ENCODE results near the gene SNX27. TPM values are rescaled to one million over a fixed set of nuclear protein-coding genes. Genes with fewer than 3 reads are reported as not detected.
A peak's percentile ranks its signal among the peaks of the same experiment; 100 is the strongest.

The SNX27 gene
- total and polyA plus RNA-seq, 10 of the 15 experiments (the other 5 are each of a cell fraction or from before 2014, with no cell fraction given) = 3.8 to 21.8 (median 12.5) TPM

DNA sequence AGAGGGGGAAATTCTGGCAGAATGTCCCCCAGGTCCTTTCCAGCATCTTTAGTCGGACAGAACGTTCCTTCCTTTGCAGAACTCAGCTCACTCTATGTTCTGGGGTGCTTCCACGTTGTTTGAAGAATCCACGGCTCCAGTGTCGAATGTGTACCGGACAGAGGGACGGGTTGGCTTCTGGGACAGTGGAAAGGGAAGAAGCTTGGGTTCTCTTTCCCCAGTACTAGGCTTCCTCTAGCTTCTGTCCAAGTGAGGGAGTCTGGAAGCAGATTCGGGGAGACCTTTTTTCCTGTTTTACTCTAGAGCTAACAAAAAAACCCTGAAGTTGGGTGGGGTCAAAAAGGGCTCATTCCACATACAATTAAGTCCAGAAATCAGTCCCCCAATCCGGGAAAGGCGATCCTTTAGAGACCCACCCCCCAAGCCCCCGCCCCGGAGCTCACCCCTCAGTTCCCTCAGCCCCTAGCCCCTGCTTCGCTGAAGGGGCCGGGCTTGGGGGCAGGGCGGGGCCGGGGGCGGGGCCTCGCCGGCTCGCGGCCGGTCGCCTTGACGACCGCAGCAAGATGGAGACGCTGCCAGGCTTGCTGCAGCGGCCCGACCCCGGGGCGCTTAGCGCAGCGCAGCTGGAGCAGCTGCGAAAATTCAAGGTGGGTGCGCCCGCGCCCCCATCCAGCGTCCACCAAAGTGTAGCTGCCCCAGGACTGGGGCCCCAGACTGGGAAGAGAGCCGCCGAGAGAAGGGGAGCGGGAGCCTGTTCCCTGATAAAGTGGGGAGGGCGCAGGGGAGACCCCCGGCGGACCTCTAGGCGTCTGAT lies 109.3 kb downstream of the SNX27 start, which contains the start of gene RIIAD1:
Gene RIIAD1, plus strand, starts transcription at position 549 of the 814 bp plus-strand sequence. Its CDS starts 15 bp downstream, at position 564.
- DNase-seq (ENCODE audit: low read depth, low spot score) (no peak), ATAC-seq (peak; percentile 92), FAIRE-seq (no peak)
- no peaks in the 10 kb centered on the region for H4K20me1 ChIP-seq (ENCODE audit: control insufficient read depth, insufficient read depth)
- H3K4me1 ChIP-seq (ENCODE audit: control insufficient read depth, insufficient read depth, low read length) = peaks cover 16% of the 10 kb centered on the region
- peak within 1 kb of the TSS; percentile 65 for H3K9ac ChIP-seq (ENCODE audit: control insufficient read depth, insufficient read depth, low read length)
- H3K9me3 ChIP-seq (replicated peaks; ENCODE audit: control insufficient read depth, insufficient read depth, low read length) = no peaks in the 10 kb centered on the region
- H3K36me3 ChIP-seq (ENCODE audit: control insufficient read depth in 2 of 2, insufficient read depth in 2 of 2, low read length in 1 of 2) = no peaks in the 10 kb centered on the region
- H3K4me2 ChIP-seq (ENCODE audit: control insufficient read depth, insufficient read depth) = peak within 1 kb of the TSS; percentile 99
- CTCF ChIA-PET = interaction anchor here (0.6 to 1.9 kb wide), 5 partner anchors 14 to 1488 kb away, joined by 3 to 11 read pairs (median 3); no protein-coding TSS in a partner anchor
- POLR2A ChIA-PET = interaction anchor here (0.5 to 1.2 kb wide), 3 partner anchors 118 to 593 kb away, joined by 3 to 7 read pairs (median 4); no protein-coding TSS in a partner anchor
- H3K79me2 ChIP-seq (ENCODE audit: control insufficient read depth, insufficient read depth, low read length) = no peaks in the 10 kb centered on the region
- RAD21 ChIA-PET (ENCODE audit: unreplicated experiment) = interaction anchor here (0.6 to 1.3 kb wide), 7 partner anchors 11 to 453 kb away, joined by 3 to 4 read pairs (median 3); no protein-coding TSS in a partner anchor
- intact Hi-C loops (cut with micrococcal nuclease; ENCODE audit: unreplicated experiment) = loop anchor here (5.0 kb wide), 1 partner anchor 104 kb away; no protein-coding TSS in a partner anchor
- peaks cover 3 to 6% of the 10 kb centered on the region in 2 experiments for H3K27me3 ChIP-seq (replicated peaks in 1 of 2; ENCODE audit: control insufficient read depth in 2 of 2, insufficient read depth in 2 of 2, low read length in 1 of 2)
- 8% methylated on average over 22 of the region's 44 CpGs for WGBS (ENCODE audit: insufficient coverage, insufficient replicate concordance, low lambda C conversion rate, missing lambda C conversion rate)
- SMC1A ChIA-PET (ENCODE audit: uncharacterized antibody, unreplicated experiment) = interaction anchor here (0.6 to 1.5 kb wide), 5 partner anchors 11 to 160 kb away, joined by 3 to 8 read pairs (median 3); no protein-coding TSS in a partner anchor
- in situ Hi-C loops (cut with MboI) = no loop called here
- no TSS peak for BruUV-seq (replicated peaks)
- TF ChIP-seq BMI1 (IDR thresholded peaks at IDR 0.05; ENCODE audit: borderline replicate concordance) (peak; percentile 57; the same call in 1 of the 2 replicates), MXI1 (IDR thresholded peaks at IDR 0.05; ENCODE audit: low read depth, low read length) (peak; percentile 34; the same call in 1 of the 2 replicates), EED (IDR thresholded peaks at IDR 0.05; ENCODE audit: low read depth) (no peak), ZBED1 (IDR thresholded peaks at IDR 0.05; ENCODE audit: borderline replicate concordance) (no peak), SREBF2 (IDR thresholded peaks at IDR 0.05; ENCODE audit: low read length) (no peak), TAF1 (IDR thresholded peaks at IDR 0.05; ENCODE audit: borderline replicate concordance, low read depth, low read length) (no peak), SUPT20H (IDR thresholded peaks at IDR 0.05; ENCODE audit: borderline replicate concordance, control insufficient read depth, low read depth, low read length) (no peak), WRNIP1 (IDR thresholded peaks at IDR 0.05; ENCODE audit: borderline replicate concordance, low read depth, low read length) (no peak), ZNF274 (IDR thresholded peaks at IDR 0.05; ENCODE audit: insufficient read depth, insufficient read length) (no peak), ZNF24 (IDR thresholded peaks at IDR 0.05) (no peak), YY1 (IDR thresholded peaks at IDR 0.05; ENCODE audit: low read depth, low read length) (peak; percentile 79)
- peak within 1 kb of the TSS; percentile 96 for H2AFZ ChIP-seq (ENCODE audit: control insufficient read depth, low read depth, low read length)
- H3K27ac ChIP-seq (ENCODE audit: control insufficient read depth, insufficient read depth) = peak within 1 kb of the TSS; percentile 68
- H3K4me3 ChIP-seq = peak within 1 kb of the TSS; percentile 76
